HG03439 (cell line): ENCODE results near the gene PAK1IP1.
"Not testable (repeated sequence)": the region's sequence is repeated elsewhere in the genome, so short reads cannot be mapped to it uniquely, and the experiment has no call there.

Experiments
- ATAC-seq: cut with Tn5 transposase; IDR thresholded peaks from one replicate; pipeline ENCODE4 v1.9.1; 2021; ENCODE audit warnings: mild to moderate bottlenecking, moderate library complexity; ENCODE audit not compliant: unreplicated experiment

The PAK1IP1 gene

GRCh38 chr6:10690651-10691445, 3.9 kb upstream of the PAK1IP1 start:
- ATAC-seq, result no peak

DNA sequence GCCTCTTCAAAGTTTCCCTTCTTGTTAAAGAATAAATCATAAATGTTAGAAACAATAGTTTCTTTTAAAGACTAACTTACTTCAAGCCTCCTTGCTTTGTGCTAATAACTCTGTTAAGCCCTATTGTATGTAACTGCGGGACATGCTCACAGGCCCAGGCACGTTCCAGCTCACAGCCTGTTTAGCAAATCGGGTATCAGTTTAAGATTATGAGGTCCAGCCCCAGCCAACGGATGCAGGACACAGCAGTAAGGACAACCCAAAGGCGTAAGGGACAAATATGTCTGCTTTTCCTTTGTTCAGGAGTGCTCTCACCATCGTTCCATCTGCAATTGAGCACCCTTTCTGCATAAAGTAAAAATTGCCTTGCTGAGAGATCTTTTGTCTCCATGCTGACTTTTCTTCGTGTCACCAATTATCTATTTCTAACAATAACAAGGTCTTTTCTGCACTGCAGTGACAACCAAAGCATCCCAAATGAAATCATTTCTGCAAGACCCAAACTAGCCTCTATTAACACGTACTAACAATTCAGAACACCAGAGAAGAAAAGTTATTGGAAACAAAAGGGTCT, 1.7 kb upstream of the PAK1IP1 start:
- ATAC-seq, result no peak

GRCh38 chr6:10695086-10695657, 400 bp downstream of the PAK1IP1 start:
- no peak for ATAC-seq

DNA sequence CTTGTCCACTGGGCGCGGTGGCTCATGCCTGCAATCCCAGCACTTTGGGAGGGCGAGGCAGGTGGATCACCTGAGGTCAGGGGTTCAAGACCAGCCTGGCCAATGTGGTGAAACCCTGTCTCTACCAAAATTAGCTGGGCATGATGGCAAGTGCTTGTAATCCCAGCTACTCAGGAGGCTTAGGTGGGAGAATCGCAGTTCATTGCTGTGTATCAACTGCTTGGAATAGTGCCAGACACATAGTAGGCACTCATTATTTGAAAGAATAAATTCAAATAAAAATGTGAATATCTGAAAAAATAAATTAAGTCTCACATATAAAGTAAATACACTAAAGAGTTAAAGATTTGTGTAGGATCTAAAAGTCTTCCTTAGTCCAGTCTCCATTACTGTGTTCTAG, 1.9 kb downstream of the PAK1IP1 start:
- ATAC-seq, result no peak

GRCh38 chr6:10713962-10714361, 19.2 kb downstream of the PAK1IP1 start:
- no peak for ATAC-seq

DNA sequence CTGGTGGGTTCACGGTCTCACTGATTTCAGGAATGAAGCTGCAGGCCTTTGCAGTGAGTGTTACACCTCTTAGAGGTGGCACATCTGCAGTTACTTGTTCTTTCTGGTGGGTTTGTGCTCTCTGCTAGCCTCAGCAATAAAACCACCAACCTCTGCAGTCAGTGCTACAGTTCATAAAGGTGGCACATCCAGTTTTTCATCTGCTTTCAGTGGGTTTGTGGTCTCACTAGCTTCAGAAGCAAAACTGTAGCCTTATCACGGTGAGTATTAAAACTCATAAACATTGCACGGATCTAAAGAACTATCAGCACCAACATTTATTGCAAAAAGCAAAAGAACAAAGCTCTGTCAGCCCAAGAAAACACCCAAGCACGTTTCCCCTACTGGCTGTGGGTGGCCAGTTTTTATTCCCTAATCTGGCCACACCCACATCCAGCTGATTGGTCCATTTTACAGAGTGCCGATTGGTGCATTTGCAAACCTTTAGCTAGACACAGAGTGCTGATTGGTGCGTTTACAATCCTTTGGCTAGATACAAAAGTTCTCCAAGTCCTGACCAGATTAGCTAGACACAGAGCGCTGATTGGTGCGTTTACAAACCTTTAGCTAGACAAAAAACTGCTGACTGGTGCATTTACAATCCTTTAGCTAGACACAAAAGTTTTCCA, 24.7 kb downstream of the PAK1IP1 start:
- no peak for ATAC-seq

- no peak for ATAC-seq
These were observed 25.1 kb downstream of the PAK1IP1 start for GRCh38 chr6:10719964-10720264.

DNA sequence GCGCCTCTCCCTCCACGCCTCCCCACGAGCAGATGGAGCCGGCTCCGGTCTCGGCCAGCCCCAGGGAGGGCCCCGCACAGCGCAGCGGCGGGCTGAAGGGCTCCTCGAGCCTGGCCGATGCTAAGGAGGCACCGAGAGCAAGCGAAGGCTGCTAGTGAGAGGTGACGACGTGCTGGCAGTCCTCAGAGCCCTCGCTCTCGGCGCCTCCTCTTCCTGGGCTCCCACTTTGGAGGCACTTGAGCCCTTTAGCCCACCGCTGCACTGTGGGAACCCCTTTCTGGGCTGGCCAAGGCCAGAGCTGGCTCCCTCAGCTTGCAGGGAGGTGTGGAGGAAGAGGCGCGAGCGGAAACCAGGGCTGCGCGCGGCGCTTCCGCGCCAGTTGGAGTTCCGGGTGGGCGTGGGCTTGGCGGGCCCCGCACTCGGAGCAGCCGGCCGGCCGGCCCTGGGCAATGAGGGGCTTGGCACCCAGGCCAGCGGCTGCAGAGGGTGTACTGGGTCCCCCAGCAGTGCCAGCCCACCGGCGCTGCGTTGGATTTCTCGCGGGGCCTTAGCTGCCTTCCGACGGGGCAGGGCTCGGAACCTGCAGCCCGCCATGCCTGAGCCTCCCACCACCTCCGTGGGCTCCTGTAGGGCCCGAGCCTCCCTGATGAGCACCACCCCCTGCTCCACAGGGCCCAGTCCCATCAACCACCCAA, 25.6 kb downstream of the PAK1IP1 start:
- no peak for ATAC-seq

DNA sequence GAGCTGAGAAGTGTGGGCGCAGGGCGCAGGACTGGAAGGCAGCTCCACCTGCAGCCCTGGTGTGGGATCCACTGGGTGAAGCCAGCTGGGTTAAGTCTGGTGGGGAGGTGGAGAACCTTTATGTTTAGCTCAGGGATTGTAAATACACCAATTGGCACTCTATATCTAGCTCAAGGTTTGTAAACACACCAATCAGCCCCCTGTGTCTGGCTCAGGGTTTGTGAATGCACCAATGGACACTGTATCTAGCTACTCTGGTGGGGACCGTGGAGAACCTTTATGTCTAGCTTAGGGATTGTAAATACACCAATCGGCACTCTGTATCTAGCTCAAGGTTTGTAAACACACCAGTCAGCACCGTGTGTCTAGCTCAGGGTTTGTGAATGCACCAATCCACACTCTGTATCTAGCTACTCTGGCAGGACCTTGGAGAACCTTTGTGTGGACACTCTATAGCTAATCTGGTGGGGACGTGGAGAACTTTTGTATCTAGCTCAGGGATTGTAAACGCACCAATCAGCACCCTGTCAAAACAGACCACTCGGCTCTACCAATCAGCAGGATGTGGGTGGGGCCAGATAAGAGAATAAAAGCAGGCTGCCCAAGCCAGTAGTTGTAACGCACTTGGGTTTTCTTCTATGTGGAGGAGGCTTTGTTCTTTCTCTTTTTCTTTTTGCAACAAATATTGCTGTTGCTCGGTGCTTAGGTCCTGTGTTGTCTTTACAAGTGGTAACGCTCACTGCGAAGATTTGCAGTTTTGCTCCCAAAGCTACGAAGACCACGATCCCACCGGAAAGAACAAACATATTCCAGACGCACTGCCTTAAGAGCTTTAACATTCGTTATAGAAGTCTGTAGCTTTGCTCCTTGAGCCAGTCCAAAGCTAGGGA, 26.4 kb downstream of the PAK1IP1 start:
- not testable (repeated sequence) for ATAC-seq

GRCh38 chr6:10721850-10722569, 27.2 kb downstream of the PAK1IP1 start:
- ATAC-seq, result no peak

- ATAC-seq, result no peak
These were observed 27.7 kb downstream of the PAK1IP1 start for GRCh38 chr6:10722570-10722819.

GRCh38 chr6:10722820-10723566, 28.2 kb downstream of the PAK1IP1 start, which contains the start of gene TMEM14C:
Gene TMEM14C, plus strand, starts transcription at chr6:10723070. Its CDS starts 1,544 bp downstream, at chr6:10724614.
- ATAC-seq, result peak; percentile 94

GRCh38 chr6:10723567-10723881, 28.8 kb downstream of the PAK1IP1 start:
- ATAC-seq, result no peak

DNA sequence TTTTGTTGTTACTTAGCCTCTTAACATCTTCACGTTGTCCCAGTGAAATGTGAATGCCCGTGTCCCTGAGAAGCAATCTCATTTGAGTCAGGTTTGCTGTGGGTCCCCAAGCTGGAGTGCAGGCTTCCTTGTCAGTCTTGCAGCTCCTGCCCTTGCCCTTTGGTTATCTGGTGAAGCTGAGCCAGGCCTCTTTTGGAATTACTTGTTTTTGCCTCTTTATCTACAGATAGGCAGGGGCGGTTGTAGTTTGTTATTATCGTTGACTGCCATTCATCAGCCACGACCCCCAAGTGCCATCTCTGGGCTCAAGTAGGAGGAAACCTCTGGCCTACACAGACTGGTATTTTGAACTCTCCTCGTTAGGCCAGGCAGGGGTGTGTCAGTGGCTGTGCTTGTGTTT, 30.3 kb downstream of the PAK1IP1 start:
- ATAC-seq, result no peak

DNA sequence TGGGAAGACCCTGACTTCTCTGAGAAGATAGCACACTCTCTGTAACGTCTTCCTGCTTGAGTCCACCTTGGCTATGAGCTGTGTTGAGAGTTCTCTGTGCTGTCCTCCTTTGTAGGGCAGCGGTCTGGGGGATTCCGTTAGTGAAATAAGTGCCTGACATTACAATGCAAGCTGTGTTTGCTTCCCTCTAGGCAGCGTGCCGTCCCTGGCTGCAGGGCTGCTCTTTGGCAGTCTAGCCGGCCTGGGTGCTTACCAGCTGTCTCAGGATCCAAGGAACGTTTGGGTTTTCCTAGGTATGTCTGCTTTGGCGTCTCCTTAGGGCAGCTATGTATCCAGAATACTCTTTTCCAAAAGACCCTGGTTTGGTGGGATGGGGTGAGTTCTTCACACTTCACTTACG, 30.9 kb downstream of the PAK1IP1 start:
- ATAC-seq, result no peak

- ATAC-seq, result no peak
These were observed 35.5 kb downstream of the PAK1IP1 start for GRCh38 chr6:10730254-10730653.

DNA sequence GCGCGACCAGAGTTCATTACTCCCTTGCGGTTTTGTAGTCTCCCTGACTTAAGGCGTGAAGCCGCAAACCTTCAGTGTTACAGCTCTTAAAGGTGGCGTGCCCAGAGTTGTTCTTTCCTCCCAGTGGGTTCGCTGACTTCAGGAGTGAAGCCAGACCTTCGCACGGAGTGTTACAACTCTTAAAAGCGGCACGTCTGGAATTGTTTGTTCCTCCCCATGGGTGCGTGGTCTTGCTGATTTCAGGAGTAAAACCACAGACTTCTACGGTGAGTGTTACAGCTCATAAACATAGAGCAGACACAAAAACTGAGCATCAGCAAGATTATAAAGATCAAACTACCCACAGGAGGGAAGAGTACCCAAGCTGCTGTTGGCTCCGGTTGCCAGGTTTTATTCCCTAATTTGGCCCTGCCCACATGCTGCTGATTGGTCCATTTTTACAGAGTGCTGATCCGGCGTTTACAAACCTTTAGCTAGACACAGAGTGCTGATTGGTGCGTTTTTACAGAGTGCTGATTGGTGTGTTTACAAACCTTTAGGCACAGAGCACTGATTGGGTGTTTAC, 38.5 kb downstream of the PAK1IP1 start:
- ATAC-seq, result no peak

DNA sequence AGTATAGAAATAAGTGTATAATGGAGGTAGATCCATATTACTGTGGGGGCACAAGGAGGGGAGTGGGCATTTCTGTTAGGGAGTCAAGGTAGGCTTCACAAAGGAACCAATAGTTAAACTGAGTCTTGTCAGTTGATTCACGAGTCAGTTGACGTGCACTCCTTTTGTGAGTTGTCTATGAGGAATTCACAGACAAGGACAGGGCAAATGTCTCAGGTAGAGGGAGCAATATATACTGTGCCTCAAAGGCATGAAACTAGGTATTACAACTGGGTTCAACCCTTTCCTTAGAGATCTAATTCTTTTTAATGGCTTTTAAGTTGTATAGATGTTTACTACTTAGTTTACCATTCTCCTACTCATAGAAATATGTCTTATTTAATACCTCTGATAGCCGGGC, 39.1 kb downstream of the PAK1IP1 start:
- ATAC-seq, result no peak

- ATAC-seq, result no peak
These were observed 42.0 kb downstream of the PAK1IP1 start for GRCh38 chr6:10736731-10737130.
